GM23338 (cell line): ENCODE measurements around the gene RPP21. TPM values are rescaled to one million over a fixed set of nuclear protein-coding genes. Genes with fewer than 3 reads are reported as not detected.

Source experiments
- ATAC-seq: fragments of 200-7000 bp; cut with Tn5 transposase; 3 replicates; pipeline ENCODE4 v1.9.1; 2020
- DNase-seq: peaks from one replicate; pipeline ENCODE4 v3.0.0-alpha.2; 2015; ENCODE audit warnings: low spot score
- H2AFZ ChIP-seq: fragments of 200-600 bp; sonication (generic); 2 replicates; pipeline ENCODE4 v1.8.0; 2016; ENCODE audit warnings: antibody characterized with exemption, mild to moderate bottlenecking, moderate library complexity
- H3F3A ChIP-seq: fragments of 200-600 bp; sonication (generic); replicated peaks from 2 replicates; pipeline ENCODE4 v1.8.0; 2017; ENCODE audit warnings: antibody characterized with exemption, mixed run types, low read depth
- H3K27ac ChIP-seq: fragments of 200-600 bp; sonication (generic); 2 replicates; pipeline ENCODE4 v1.6.1; 2016; ENCODE audit warnings: low read depth
- H3K27me3 ChIP-seq: fragments of 200-600 bp; sonication (generic); 2 replicates; pipeline ENCODE4 v1.8.0; 2016; ENCODE audit warnings: mild to moderate bottlenecking, mixed run types, moderate library complexity; ENCODE audit not compliant: insufficient read depth
- H3K36me3 ChIP-seq: fragments of 200-600 bp; sonication (generic); 2 replicates; pipeline ENCODE4 v1.8.0; 2016; ENCODE audit warnings: mild to moderate bottlenecking; ENCODE audit not compliant: insufficient read depth
- H3K4me1 ChIP-seq: fragments of 200-600 bp; sonication (generic); 2 replicates; pipeline ENCODE4 v1.8.0; 2016; ENCODE audit warnings: mild to moderate bottlenecking, moderate library complexity; ENCODE audit not compliant: insufficient read depth
- H3K4me2 ChIP-seq: fragments of 200-600 bp; sonication (generic); 2 replicates; pipeline ENCODE4 v1.7.1; 2017; ENCODE audit warnings: mixed run types
- H3K4me3 ChIP-seq: fragments of 200-600 bp; sonication (generic); 2 replicates; pipeline ENCODE4 v1.6.1; 2016; ENCODE audit warnings: mixed run types
- H3K79me2 ChIP-seq: fragments of 200-600 bp; sonication (generic); replicated peaks from 2 replicates; pipeline ENCODE4 v1.8.0; 2017; ENCODE audit warnings: mild to moderate bottlenecking; ENCODE audit not compliant: insufficient read depth
- H3K9me2 ChIP-seq: fragments of 200-600 bp; sonication (generic); 2 replicates; pipeline ENCODE4 v1.8.0; 2017; ENCODE audit not compliant: insufficient read depth
- H4K20me1 ChIP-seq: fragments of 200-600 bp; sonication (generic); replicated peaks from 2 replicates; pipeline ENCODE4 v1.8.0; 2017; ENCODE audit warnings: mild to moderate bottlenecking; ENCODE audit not compliant: insufficient read depth
- H3K27ac Mint-ChIP-seq: 2 replicates; pipeline ENCODE4 v1.8.0; 2020; ENCODE audit warnings: inconsistent platforms, mild to moderate bottlenecking, moderate library complexity, mixed read lengths
- H3K27me3 Mint-ChIP-seq: 3 replicates; pipeline ENCODE4 v1.8.0; 2022; ENCODE audit warnings: low read depth, mild to moderate bottlenecking, moderate library complexity, mixed read lengths, inconsistent platforms; ENCODE audit not compliant: insufficient read depth, poor library complexity
- H3K36me3 Mint-ChIP-seq: 3 replicates; pipeline ENCODE4 v1.8.0; 2021; ENCODE audit warnings: low read depth, mild to moderate bottlenecking, inconsistent platforms, moderate library complexity, mixed read lengths
- H3K4me1 Mint-ChIP-seq: 3 replicates; pipeline ENCODE4 v1.8.0; 2020; ENCODE audit warnings: mild to moderate bottlenecking, inconsistent platforms, mixed read lengths
- H3K4me3 Mint-ChIP-seq: 3 replicates; pipeline ENCODE4 v1.8.0; 2021; ENCODE audit warnings: moderate library complexity, mild to moderate bottlenecking, inconsistent platforms, mixed read lengths
- H3K9me3 Mint-ChIP-seq: 3 replicates; pipeline ENCODE4 v1.8.0; 2020; ENCODE audit warnings: moderate library complexity, mild to moderate bottlenecking, inconsistent platforms, mixed read lengths
- CREB1 ChIP-seq: fragments of 250-450 bp; sonication (Bioruptor Pico); IDR thresholded peaks from 2 replicates; pipeline ENCODE4 v1.5.0; 2020; ENCODE audit warnings: low read depth, mild to moderate bottlenecking, moderate library complexity
- EZH2 ChIP-seq: fragments of 200-600 bp; sonication (generic); IDR thresholded peaks from one replicate; pipeline ENCODE4 v1.8.0; 2017; ENCODE audit warnings: antibody characterized with exemption, mild to moderate bottlenecking, low read depth; ENCODE audit not compliant: unreplicated experiment
- EZH2phosphoT487 ChIP-seq: fragments of 200-600 bp; sonication (generic); IDR thresholded peaks from one replicate; pipeline ENCODE4 v1.8.1; 2018; ENCODE audit warnings: antibody characterized with exemption; ENCODE audit not compliant: unreplicated experiment
- JUNB ChIP-seq: IDR thresholded peaks from one replicate; pipeline ENCODE4 v1.6.1; 2016; ENCODE audit warnings: antibody characterized with exemption; ENCODE audit not compliant: unreplicated experiment
- NANOG ChIP-seq: IDR thresholded peaks from 2 replicates; pipeline ENCODE4 v1.6.1; 2016; ENCODE audit warnings: antibody characterized with exemption, borderline replicate concordance
- POLR2AphosphoS5 ChIP-seq: IDR thresholded peaks from 2 replicates; pipeline ENCODE4 v1.6.1; 2016; ENCODE audit warnings: antibody characterized with exemption, low read depth
- STAT1 ChIP-seq: IDR thresholded peaks from one replicate; pipeline ENCODE4 v1.6.1; 2016; ENCODE audit warnings: antibody characterized with exemption; ENCODE audit not compliant: unreplicated experiment
- ZNF114 ChIP-seq: fragments of 250-450 bp; sonication (Bioruptor Pico); IDR thresholded peaks from 2 replicates; pipeline ENCODE4 v1.5.0; 2020; ENCODE audit warnings: mild to moderate bottlenecking, moderate library complexity
- ZNF331 ChIP-seq: fragments of 250-450 bp; sonication (Bioruptor Pico); IDR thresholded peaks from 2 replicates; pipeline ENCODE4 v1.5.0; 2020; ENCODE audit warnings: low read depth, mild to moderate bottlenecking, moderate library complexity
- polyA plus RNA-seq: library from polyadenylated mRNA; unstranded; fragments of >200 nt; fragmentation: Nextera tagmentation; extraction: Ambion mirVana; gene quantifications from 2 replicates; pipeline ENCODE4 v1.2.1, GENCODE V29; 2016
- total RNA-seq: library from RNA; depleted of rRNA; stranded (reverse); fragments of >200 nt; shearing (Covaris generic); gene quantifications from 2 replicates; pipeline ENCODE4 v1.2.3, GENCODE V29; 2014
- TF ChIP-seq, protein P1 (sequence below): fragments of 250-450 bp; sonication (Bioruptor Pico); IDR thresholded peaks from 2 replicates; pipeline ENCODE4 v1.5.0; 2020; ENCODE audit warnings: mild to moderate bottlenecking, moderate library complexity
- TF ChIP-seq, protein P2 (sequence below): IDR thresholded peaks from one replicate; pipeline ENCODE4 v1.6.1; 2018; ENCODE audit warnings: antibody characterized with exemption; ENCODE audit not compliant: unreplicated experiment
- TF ChIP-seq, protein P3 (sequence below): IDR thresholded peaks from 2 replicates; pipeline ENCODE4 v1.6.1; 2016; ENCODE audit warnings: antibody characterized with exemption
- TF ChIP-seq, protein P4 (sequence below), 2 experiments: fragments of 200-600 bp in 1 of 2; sonication (generic) in 1 of 2; conservative IDR thresholded peaks; 2 replicates each; pipeline versions ENCODE4 v1.5.1 to v1.6.1; 2016 to 2017; ENCODE audit warnings: antibody characterized with exemption in 2 of 2, low read depth in 2 of 2, mild to moderate bottlenecking in 2 of 2, moderate library complexity in 1 of 2

RPP21 gene
- total and polyA plus RNA-seq, 2 experiments from 2014 or later, result 63.7 to 161 TPM

DNA sequence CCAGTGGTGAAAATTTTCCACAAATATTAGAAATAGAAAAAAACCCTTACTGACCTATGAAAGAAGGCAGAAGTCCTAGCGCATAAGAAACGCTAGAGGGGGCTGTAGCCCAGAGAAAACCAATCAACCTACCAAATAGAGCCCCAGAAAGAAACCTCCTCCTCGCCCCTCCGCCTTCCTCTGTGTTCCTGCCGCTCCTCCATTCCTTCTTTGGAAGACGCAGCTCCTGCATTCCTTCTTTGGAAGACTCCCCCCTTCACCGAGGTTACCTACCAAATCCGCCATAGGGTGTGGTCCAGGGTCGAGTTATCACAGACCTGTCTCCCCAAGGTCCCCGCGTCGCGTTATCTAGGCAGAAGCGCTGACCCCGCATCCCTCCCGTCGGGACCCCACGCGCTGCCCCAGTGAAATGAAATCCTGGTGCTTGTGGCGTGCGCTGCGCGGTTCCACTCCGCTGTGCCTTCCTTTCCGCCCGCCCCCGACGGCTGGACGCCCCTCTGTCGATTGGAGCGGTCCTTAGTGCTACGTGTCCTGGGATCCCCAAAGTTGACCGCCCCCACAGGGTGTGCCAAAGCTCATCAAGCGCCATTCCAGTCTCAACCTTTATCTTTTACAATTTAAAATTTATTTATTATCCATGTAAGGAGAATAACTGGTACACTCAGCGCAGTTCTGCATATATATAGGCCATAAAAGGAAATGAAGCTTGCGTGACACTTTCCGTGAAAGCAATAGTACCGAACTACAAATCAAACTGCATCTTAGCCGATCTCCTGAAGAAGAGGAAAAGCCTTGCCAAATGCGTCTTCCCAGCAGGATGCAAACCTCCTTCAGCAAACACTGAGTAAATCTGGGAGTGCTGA lies 13.0 kb downstream of the RPP21 start:
- no peaks in the 10 kb centered on the region for H4K20me1 ChIP-seq
- H3K9me3 Mint-ChIP-seq, result no peaks in the 10 kb centered on the region; the same call in 2 of the 3 replicates
- peak overlapping the region; percentile 63 for H2AFZ ChIP-seq
- H3F3A ChIP-seq, result no peaks in the 10 kb centered on the region; the same call in 1 of the 2 replicates
- TF ChIP-seq, protein P1, sequence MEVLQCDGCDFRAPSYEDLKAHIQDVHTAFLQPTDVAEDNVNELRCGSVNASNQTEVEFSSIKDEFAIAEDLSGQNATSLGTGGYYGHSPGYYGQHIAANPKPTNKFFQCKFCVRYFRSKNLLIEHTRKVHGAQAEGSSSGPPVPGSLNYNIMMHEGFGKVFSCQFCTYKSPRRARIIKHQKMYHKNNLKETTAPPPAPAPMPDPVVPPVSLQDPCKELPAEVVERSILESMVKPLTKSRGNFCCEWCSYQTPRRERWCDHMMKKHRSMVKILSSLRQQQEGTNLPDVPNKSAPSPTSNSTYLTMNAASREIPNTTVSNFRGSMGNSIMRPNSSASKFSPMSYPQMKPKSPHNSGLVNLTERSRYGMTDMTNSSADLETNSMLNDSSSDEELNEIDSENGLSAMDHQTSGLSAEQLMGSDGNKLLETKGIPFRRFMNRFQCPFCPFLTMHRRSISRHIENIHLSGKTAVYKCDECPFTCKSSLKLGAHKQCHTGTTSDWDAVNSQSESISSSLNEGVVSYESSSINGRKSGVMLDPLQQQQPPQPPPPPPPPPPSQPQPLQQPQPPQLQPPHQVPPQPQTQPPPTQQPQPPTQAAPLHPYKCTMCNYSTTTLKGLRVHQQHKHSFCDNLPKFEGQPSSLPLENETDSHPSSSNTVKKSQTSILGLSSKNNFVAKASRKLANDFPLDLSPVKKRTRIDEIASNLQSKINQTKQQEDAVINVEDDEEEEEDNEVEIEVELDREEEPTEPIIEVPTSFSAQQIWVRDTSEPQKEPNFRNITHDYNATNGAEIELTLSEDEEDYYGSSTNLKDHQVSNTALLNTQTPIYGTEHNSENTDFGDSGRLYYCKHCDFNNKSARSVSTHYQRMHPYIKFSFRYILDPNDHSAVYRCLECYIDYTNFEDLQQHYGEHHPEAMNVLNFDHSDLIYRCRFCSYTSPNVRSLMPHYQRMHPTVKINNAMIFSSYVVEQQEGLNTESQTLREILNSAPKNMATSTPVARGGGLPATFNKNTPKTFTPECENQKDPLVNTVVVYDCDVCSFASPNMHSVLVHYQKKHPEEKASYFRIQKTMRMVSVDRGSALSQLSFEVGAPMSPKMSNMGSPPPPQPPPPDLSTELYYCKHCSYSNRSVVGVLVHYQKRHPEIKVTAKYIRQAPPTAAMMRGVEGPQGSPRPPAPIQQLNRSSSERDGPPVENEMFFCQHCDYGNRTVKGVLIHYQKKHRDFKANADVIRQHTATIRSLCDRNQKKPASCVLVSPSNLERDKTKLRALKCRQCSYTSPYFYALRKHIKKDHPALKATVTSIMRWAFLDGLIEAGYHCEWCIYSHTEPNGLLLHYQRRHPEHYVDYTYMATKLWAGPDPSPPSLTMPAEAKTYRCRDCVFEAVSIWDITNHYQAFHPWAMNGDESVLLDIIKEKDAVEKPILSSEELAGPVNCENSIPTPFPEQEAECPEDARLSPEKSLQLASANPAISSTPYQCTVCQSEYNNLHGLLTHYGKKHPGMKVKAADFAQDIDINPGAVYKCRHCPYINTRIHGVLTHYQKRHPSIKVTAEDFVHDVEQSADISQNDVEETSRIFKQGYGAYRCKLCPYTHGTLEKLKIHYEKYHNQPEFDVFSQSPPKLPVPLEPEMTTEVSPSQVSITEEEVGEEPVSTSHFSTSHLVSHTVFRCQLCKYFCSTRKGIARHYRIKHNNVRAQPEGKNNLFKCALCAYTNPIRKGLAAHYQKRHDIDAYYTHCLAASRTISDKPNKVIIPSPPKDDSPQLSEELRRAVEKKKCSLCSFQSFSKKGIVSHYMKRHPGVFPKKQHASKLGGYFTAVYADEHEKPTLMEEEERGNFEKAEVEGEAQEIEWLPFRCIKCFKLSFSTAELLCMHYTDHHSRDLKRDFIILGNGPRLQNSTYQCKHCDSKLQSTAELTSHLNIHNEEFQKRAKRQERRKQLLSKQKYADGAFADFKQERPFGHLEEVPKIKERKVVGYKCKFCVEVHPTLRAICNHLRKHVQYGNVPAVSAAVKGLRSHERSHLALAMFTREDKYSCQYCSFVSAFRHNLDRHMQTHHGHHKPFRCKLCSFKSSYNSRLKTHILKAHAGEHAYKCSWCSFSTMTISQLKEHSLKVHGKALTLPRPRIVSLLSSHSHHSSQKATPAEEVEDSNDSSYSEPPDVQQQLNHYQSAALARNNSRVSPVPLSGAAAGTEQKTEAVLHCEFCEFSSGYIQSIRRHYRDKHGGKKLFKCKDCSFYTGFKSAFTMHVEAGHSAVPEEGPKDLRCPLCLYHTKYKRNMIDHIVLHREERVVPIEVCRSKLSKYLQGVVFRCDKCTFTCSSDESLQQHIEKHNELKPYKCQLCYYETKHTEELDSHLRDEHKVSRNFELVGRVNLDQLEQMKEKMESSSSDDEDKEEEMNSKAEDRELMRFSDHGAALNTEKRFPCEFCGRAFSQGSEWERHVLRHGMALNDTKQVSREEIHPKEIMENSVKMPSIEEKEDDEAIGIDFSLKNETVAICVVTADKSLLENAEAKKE, result no peak
- TF ChIP-seq, protein P2, sequence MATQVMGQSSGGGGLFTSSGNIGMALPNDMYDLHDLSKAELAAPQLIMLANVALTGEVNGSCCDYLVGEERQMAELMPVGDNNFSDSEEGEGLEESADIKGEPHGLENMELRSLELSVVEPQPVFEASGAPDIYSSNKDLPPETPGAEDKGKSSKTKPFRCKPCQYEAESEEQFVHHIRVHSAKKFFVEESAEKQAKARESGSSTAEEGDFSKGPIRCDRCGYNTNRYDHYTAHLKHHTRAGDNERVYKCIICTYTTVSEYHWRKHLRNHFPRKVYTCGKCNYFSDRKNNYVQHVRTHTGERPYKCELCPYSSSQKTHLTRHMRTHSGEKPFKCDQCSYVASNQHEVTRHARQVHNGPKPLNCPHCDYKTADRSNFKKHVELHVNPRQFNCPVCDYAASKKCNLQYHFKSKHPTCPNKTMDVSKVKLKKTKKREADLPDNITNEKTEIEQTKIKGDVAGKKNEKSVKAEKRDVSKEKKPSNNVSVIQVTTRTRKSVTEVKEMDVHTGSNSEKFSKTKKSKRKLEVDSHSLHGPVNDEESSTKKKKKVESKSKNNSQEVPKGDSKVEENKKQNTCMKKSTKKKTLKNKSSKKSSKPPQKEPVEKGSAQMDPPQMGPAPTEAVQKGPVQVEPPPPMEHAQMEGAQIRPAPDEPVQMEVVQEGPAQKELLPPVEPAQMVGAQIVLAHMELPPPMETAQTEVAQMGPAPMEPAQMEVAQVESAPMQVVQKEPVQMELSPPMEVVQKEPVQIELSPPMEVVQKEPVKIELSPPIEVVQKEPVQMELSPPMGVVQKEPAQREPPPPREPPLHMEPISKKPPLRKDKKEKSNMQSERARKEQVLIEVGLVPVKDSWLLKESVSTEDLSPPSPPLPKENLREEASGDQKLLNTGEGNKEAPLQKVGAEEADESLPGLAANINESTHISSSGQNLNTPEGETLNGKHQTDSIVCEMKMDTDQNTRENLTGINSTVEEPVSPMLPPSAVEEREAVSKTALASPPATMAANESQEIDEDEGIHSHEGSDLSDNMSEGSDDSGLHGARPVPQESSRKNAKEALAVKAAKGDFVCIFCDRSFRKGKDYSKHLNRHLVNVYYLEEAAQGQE, result peak; percentile 10
- TF ChIP-seq NANOG (no peak), CREB1 (no peak), ZNF114 (CRISPR knock-in tag) (no peak), EZH2 (peak; percentile 28), POLR2AphosphoS5 (peak; percentile 48), ZNF331 (CRISPR knock-in tag) (no peak), EZH2phosphoT487 (no peak), STAT1 (no peak), JUNB (no peak)
- TF ChIP-seq, protein P3, sequence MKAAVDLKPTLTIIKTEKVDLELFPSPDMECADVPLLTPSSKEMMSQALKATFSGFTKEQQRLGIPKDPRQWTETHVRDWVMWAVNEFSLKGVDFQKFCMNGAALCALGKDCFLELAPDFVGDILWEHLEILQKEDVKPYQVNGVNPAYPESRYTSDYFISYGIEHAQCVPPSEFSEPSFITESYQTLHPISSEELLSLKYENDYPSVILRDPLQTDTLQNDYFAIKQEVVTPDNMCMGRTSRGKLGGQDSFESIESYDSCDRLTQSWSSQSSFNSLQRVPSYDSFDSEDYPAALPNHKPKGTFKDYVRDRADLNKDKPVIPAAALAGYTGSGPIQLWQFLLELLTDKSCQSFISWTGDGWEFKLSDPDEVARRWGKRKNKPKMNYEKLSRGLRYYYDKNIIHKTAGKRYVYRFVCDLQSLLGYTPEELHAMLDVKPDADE, result no peak
- TF ChIP-seq, protein P4, sequence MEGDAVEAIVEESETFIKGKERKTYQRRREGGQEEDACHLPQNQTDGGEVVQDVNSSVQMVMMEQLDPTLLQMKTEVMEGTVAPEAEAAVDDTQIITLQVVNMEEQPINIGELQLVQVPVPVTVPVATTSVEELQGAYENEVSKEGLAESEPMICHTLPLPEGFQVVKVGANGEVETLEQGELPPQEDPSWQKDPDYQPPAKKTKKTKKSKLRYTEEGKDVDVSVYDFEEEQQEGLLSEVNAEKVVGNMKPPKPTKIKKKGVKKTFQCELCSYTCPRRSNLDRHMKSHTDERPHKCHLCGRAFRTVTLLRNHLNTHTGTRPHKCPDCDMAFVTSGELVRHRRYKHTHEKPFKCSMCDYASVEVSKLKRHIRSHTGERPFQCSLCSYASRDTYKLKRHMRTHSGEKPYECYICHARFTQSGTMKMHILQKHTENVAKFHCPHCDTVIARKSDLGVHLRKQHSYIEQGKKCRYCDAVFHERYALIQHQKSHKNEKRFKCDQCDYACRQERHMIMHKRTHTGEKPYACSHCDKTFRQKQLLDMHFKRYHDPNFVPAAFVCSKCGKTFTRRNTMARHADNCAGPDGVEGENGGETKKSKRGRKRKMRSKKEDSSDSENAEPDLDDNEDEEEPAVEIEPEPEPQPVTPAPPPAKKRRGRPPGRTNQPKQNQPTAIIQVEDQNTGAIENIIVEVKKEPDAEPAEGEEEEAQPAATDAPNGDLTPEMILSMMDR (conservative IDR thresholded peaks at IDR 0.05; ENCODE audit: low read depth in 2 of 2), result peak; percentile 76 to 86
- no peak overlapping the region for H3K27ac Mint-ChIP-seq
- peak overlapping the region; percentile 90 for H3K4me3 Mint-ChIP-seq
- peak overlapping the region; percentile 61 for H3K4me3 ChIP-seq
- ATAC-seq, result peak; percentile 91
- no peaks in the 10 kb centered on the region for H3K79me2 ChIP-seq
- DNase-seq, result peak; percentile 96
- no peaks in the 10 kb centered on the region for H3K36me3 Mint-ChIP-seq
- H3K4me2 ChIP-seq, result peak overlapping the region; percentile 89
- no peaks in the 10 kb centered on the region for H3K36me3 ChIP-seq
- peaks cover 8% of the 10 kb centered on the region for H3K27me3 Mint-ChIP-seq
- no peaks in the 10 kb centered on the region for H3K9me2 ChIP-seq
- H3K4me1 ChIP-seq, result peaks cover 7% of the 10 kb centered on the region; the same call in 1 of the 2 replicates
- no peak overlapping the region for H3K27ac ChIP-seq
- H3K4me1 Mint-ChIP-seq, result peaks cover 2% of the 10 kb centered on the region; the same call in 1 of the 3 replicates
- peaks cover 26% of the 10 kb centered on the region for H3K27me3 ChIP-seq
